ENCODE data around the gene CCDC3. TPM values are rescaled to one million over a fixed set of nuclear protein-coding genes. Genes with fewer than 3 reads are reported as not detected.

The CCDC3 gene
- total and polyA plus RNA-seq, 2 of the 8 experiments (the other 6 are each of a cell fraction or from before 2014, with no cell fraction given) = 3.4 to 3.7 TPM

DNA sequence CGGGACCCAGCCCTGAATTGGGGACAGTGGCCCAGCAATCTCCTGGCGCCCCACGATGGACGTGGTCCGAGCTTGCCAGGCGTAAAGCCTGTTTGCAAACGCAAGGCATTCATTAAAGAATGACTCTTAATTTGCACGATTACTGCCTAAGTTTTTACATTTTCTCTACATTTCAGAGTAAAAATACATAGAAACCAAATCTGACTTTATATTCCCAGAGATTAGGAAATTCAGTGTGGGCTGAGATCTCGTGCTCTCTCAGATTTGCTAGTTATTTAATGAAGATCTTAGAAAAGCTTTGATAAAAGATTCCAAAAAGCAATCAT lies 337 bp upstream of the CCDC3 start:
- H4K20me1 ChIP-seq (replicated peaks in 1 of 2; ENCODE audit: control insufficient read depth in 1 of 2, insufficient read depth in 2 of 2, low read length in 2 of 2) = no peaks in the 10 kb centered on the region
- no peak overlapping the region for H3K4ac ChIP-seq (replicated peaks; ENCODE audit: insufficient read length, low read depth, low read length)
- no peak overlapping the region for H2AFZ ChIP-seq (ENCODE audit: low read length)
- no peak overlapping the region for H2BK5ac ChIP-seq (ENCODE audit: low read depth, low read length)
- H3K9me3 ChIP-seq (ENCODE audit: insufficient read depth in 2 of 2, low read depth in 1 of 2, low read length in 1 of 2) = no peaks in the 10 kb centered on the region
- no peak overlapping the region for H3K23ac ChIP-seq (ENCODE audit: insufficient read length)
- H2BK15ac ChIP-seq (ENCODE audit: low read length) = no peak overlapping the region
- no peak overlapping the region for H3K9ac ChIP-seq (replicated peaks in 1 of 4; ENCODE audit: extremely low read depth in 1 of 4, low read depth in 3 of 4, low read length in 3 of 4)
- no peak overlapping the region for H3K56ac ChIP-seq (replicated peaks; ENCODE audit: insufficient read length, low read depth, low read length)
- H3K4me1 ChIP-seq (replicated peaks in 1 of 4; ENCODE audit: control insufficient read depth in 3 of 4, insufficient read depth in 4 of 4, low read length in 3 of 4) = no peaks in the 10 kb centered on the region; a peak in 1 of 7 replicates
- no peak for DNase-seq (ENCODE audit: low read depth in 1 of 2, low spot score in 2 of 2)
- H2BK20ac ChIP-seq (ENCODE audit: low read length) = no peak overlapping the region
- H2BK12ac ChIP-seq (ENCODE audit: low read depth, low read length) = no peak overlapping the region
- H2BK120ac ChIP-seq (replicated peaks; ENCODE audit: low read depth, low read length) = no peak overlapping the region
- H3K79me2 ChIP-seq (ENCODE audit: control insufficient read depth in 1 of 2, insufficient read depth in 2 of 2, low read length in 2 of 2) = no peaks in the 10 kb centered on the region
- H3K23me2 ChIP-seq (ENCODE audit: low read depth, low read length) = peaks cover 4% of the 10 kb centered on the region
- no peaks in the 10 kb centered on the region for H3K36me3 ChIP-seq (ENCODE audit: control insufficient read depth in 2 of 4, insufficient read depth in 4 of 4, low read length in 3 of 4)
- no peak overlapping the region for H3K18ac ChIP-seq (ENCODE audit: extremely low read depth, low read length)
- H4K5ac ChIP-seq (ENCODE audit: insufficient read length, low read depth, low read length) = no peak overlapping the region
- H3K79me1 ChIP-seq (ENCODE audit: low read depth, low read length) = no peaks in the 10 kb centered on the region; the same call in 1 of the 2 replicates
- H3K27me3 ChIP-seq (replicated peaks in 1 of 4; ENCODE audit: control insufficient read depth in 3 of 4, extremely low read depth in 1 of 4, insufficient read depth in 3 of 4, low read length in 3 of 4) = peaks cover 9 to 32% (median 22%) of the 10 kb centered on the region in 4 experiments
- no peak for TF ChIP-seq ATF2 (IDR thresholded peaks at IDR 0.05; ENCODE audit: low read length)
- no peak for TF ChIP-seq POU5F1 (IDR thresholded peaks at IDR 0.05; ENCODE audit: low read depth, low read length)
- no peak for TF ChIP-seq E2F6 (IDR thresholded peaks at IDR 0.05)
- 0 out of 4 replicates have a peak, but pooled peaks of 1 of the 2 experiments have one; percentile 6 for TF ChIP-seq RAD21 (IDR thresholded peaks at IDR 0.05 in 1 of 2, conservative IDR thresholded peaks at IDR 0.05 in 1 of 2; ENCODE audit: low read depth in 2 of 2, low read length in 2 of 2)
- TF ChIP-seq SUZ12 (IDR thresholded peaks at IDR 0.05; ENCODE audit: low read length) = peak; percentile 21; the same call in 1 of the 2 replicates
- no peak overlapping the region for H3K14ac ChIP-seq (ENCODE audit: insufficient read length)
- no peak overlapping the region for H3K27ac ChIP-seq (ENCODE audit: low read depth, low read length)
- POLR2A ChIA-PET (ENCODE audit: partially characterized antibody) = no interaction called here
- no peak overlapping the region for H2AK5ac ChIP-seq (ENCODE audit: low read depth, low read length)
- WGBS, 2 experiments (ENCODE audit: extremely low coverage in 1 of 2, insufficient coverage in 1 of 2, insufficient read length in 1 of 2, insufficient replicate concordance in 2 of 2, low coverage in 1 of 2, low lambda C conversion rate in 2 of 2, missing lambda C conversion rate in 1 of 2) = 16% methylated on average over 9 of the region's 9 CpGs; no CpG with 5 or more reads in 1 of the 2 experiments
- H4K91ac ChIP-seq (replicated peaks; ENCODE audit: insufficient read length, low read length) = no peak overlapping the region
- H3K4me3 ChIP-seq (ENCODE audit: extremely low read depth in 1 of 4, insufficient read depth in 2 of 4, low read depth in 3 of 4, low read length in 4 of 4) = peak overlapping the region; percentile 43 to 63 (median 45)
- H3K4me2 ChIP-seq (ENCODE audit: insufficient read depth in 1 of 2, low read depth in 2 of 2, low read length in 2 of 2) = peak overlapping the region; percentile 68 to 79
- H4K8ac ChIP-seq (ENCODE audit: extremely low read depth, insufficient read depth, low read length) = no peak overlapping the region
- FAIRE-seq = no peak
- CTCF ChIA-PET (ENCODE audit: partially characterized antibody) = interaction anchor here (0.7 to 1.2 kb wide), 4 partner anchors 22 to 122 kb away, joined by 3 to 4 read pairs (median 3); no protein-coding TSS in a partner anchor

Data from H1 (cell line).